HCT116 (cell line): ENCODE results near the gene TSPAN7. TPM values are rescaled to one million over a fixed set of nuclear protein-coding genes. Genes with fewer than 3 reads are reported as not detected.

Experiments
- ATAC-seq: fragments of 200-7000 bp; cut with Tn5 transposase; 2 replicates; pipeline ENCODE4 v1.9.1; 2020; ENCODE audit warnings: mild to moderate bottlenecking, moderate library complexity
- BruUV-seq: library from RNA; stranded (reverse); fragments of 400-500 nt; replicated peaks from 2 replicates; lab custom pipeline; 2021; lab: Mats Ljungman, UMichigan
- CTCF ChIA-PET: fragments of 300-600 bp; sonication (Branson Sonifier 250); formaldehyde crosslinking; loops from one replicate; lab custom pipeline; 2021; ENCODE audit warnings: antibody characterized with exemption; lab: Charles Lee
- POLR2A ChIA-PET: fragments of 300-600, 350-600 bp; sonication (Branson Sonifier 250); formaldehyde crosslinking; loops from one replicate; lab custom pipeline; 2021; ENCODE audit warnings: antibody characterized with exemption; lab: Charles Lee
- RAD21 ChIA-PET, 2 experiments: fragments of 300-600 bp; sonication (Branson Sonifier 250); formaldehyde crosslinking; loops; one replicate each; lab custom pipeline; 2023; ENCODE audit warnings: low total read pairs in 2 of 2; ENCODE audit not compliant: uncharacterized antibody in 2 of 2, unreplicated experiment in 2 of 2, low non-redundant PET in 1 of 2; lab: Charles Lee
- DNase-seq: peaks from one replicate; pipeline ENCODE4 v3.0.0-alpha.2; 2010; ENCODE audit warnings: low read depth, low spot score
- H2AFZ ChIP-seq: fragments of 200-600 bp; shearing (Covaris generic), sonication (generic); 2 replicates; pipeline ENCODE4 v1.6.1; 2017; ENCODE audit warnings: low read depth, mixed run types, mixed read lengths, antibody characterized with exemption, low read length; ENCODE audit not compliant: poor library complexity, severe bottlenecking
- H3K27ac ChIP-seq: 2 replicates; pipeline ENCODE4 v1.5.1; 2012; ENCODE audit warnings: low read depth, low read length
- H3K27me3 ChIP-seq: fragments of 200-600 bp; sonication (generic); 2 replicates; pipeline ENCODE4 v1.6.1; 2016; ENCODE audit warnings: mixed run types, low read length, mixed read lengths; ENCODE audit not compliant: insufficient read depth
- H3K36me3 ChIP-seq, 2 experiments: fragments of 200-500 bp in 1 of 2; fragments of 200-600 bp in 1 of 2; sonication (Bioruptor generic) in 1 of 2; sonication (generic) in 1 of 2; 2 replicates each; pipeline versions ENCODE4 v1.5.1 to v1.6.1; 2014 to 2016; ENCODE audit warnings: low read length in 2 of 2, inconsistent platforms in 1 of 2, mixed read lengths in 1 of 2, mixed run types in 1 of 2; ENCODE audit not compliant: insufficient read depth in 2 of 2, control insufficient read depth in 1 of 2
- H3K4me1 ChIP-seq, 2 experiments: fragments of 200-600 bp in 1 of 2; sonication (generic) in 1 of 2; 2 replicates each; pipeline versions ENCODE4 v1.5.1 to v1.6.1; 2012 to 2017; ENCODE audit warnings: low read length in 2 of 2, inconsistent platforms in 1 of 2, mild to moderate bottlenecking in 1 of 2, mixed read lengths in 1 of 2, mixed run types in 1 of 2, moderate library complexity in 1 of 2; ENCODE audit not compliant: insufficient read depth in 2 of 2, control insufficient read depth in 1 of 2
- H3K4me2 ChIP-seq: fragments of 200-600 bp; sonication (generic); 2 replicates; pipeline ENCODE4 v1.6.1; 2017; ENCODE audit warnings: mixed run types, low read length, mixed read lengths
- H3K4me3 ChIP-seq, 2 experiments: fragments of 200-600 bp in 1 of 2; sonication (generic) in 1 of 2; replicated peaks in 1 of 2; 2 replicates each; pipeline ENCODE4 v1.5.1; 2011 to 2016; ENCODE audit warnings: low read length in 2 of 2, control low read depth in 1 of 2, low read depth in 1 of 2, mild to moderate bottlenecking in 1 of 2, mixed read lengths in 1 of 2, mixed run types in 1 of 2
- H3K79me2 ChIP-seq: fragments of 200-600 bp; sonication (generic); 2 replicates; pipeline ENCODE4 v1.6.1; 2017; ENCODE audit warnings: mild to moderate bottlenecking, mixed run types, low read length, moderate library complexity, mixed read lengths; ENCODE audit not compliant: insufficient read depth
- H3K9ac ChIP-seq: fragments of 200-600 bp; sonication (generic); 2 replicates; pipeline ENCODE4 v1.6.1; 2016; ENCODE audit warnings: low read length, mixed read lengths
- H3K9me2 ChIP-seq: fragments of 200-600 bp; sonication (generic), shearing (Covaris generic); 2 replicates; pipeline ENCODE4 v1.6.1; 2017; ENCODE audit warnings: mixed run types, mild to moderate bottlenecking, moderate library complexity; ENCODE audit not compliant: insufficient read depth
- H3K9me3 ChIP-seq, 2 experiments: fragments of 200-500 bp in 1 of 2; fragments of 200-600 bp in 1 of 2; sonication (Bioruptor generic) in 1 of 2; sonication (generic) in 1 of 2; 2 replicates each; pipeline ENCODE4 v1.6.1; 2014 to 2017; ENCODE audit warnings: low read length in 2 of 2, mixed read lengths in 2 of 2, inconsistent platforms in 1 of 2, low read depth in 1 of 2, mild to moderate bottlenecking in 1 of 2, mixed run types in 1 of 2, moderate library complexity in 1 of 2; ENCODE audit not compliant: control insufficient read depth in 1 of 2, insufficient read depth in 1 of 2
- H4K20me1 ChIP-seq: fragments of 200-600 bp; sonication (generic), shearing (Covaris generic); 2 replicates; pipeline ENCODE4 v1.6.1; 2017; ENCODE audit warnings: mixed run types, mild to moderate bottlenecking, moderate library complexity; ENCODE audit not compliant: insufficient read depth
- ATF3 ChIP-seq: IDR thresholded peaks from 2 replicates; pipeline ENCODE4 v1.6.1; 2012
- CBX3 ChIP-seq: IDR thresholded peaks from 2 replicates; pipeline ENCODE4 v1.6.1; 2012; ENCODE audit warnings: low read depth
- EGR1 ChIP-seq: IDR thresholded peaks from 2 replicates; pipeline ENCODE4 v1.6.1; 2012; ENCODE audit warnings: low read depth
- ELF1 ChIP-seq: IDR thresholded peaks from 2 replicates; pipeline ENCODE4 v1.6.1; 2012; ENCODE audit warnings: low read depth, borderline replicate concordance
- EZH2phosphoT487 ChIP-seq: fragments of 200-600 bp; IDR thresholded peaks from 2 replicates; pipeline ENCODE4 v1.6.1; 2018; ENCODE audit warnings: antibody characterized with exemption, borderline replicate concordance
- FOSL1 ChIP-seq: IDR thresholded peaks from 2 replicates; pipeline ENCODE4 v1.6.1; 2012; ENCODE audit warnings: low read depth
- JUND ChIP-seq: IDR thresholded peaks from 2 replicates; pipeline ENCODE4 v1.6.1; 2012
- MAX ChIP-seq: IDR thresholded peaks from 2 replicates; pipeline ENCODE4 v1.6.1; 2012
- POLR2A ChIP-seq: IDR thresholded peaks from 2 replicates; pipeline ENCODE4 v1.7.0; 2011; ENCODE audit warnings: borderline replicate concordance; ENCODE audit not compliant: insufficient read depth, insufficient read length; ENCODE audit errors: extremely low read depth
- POLR2AphosphoS5 ChIP-seq: IDR thresholded peaks from 2 replicates; pipeline ENCODE4 v1.6.1; 2011; ENCODE audit warnings: mild to moderate bottlenecking, low read depth, low read length, moderate library complexity
- SP1 ChIP-seq: IDR thresholded peaks from 2 replicates; pipeline ENCODE4 v1.6.1; 2012; ENCODE audit warnings: low read depth
- TCF7L2 ChIP-seq: IDR thresholded peaks from 2 replicates; pipeline ENCODE4 v1.7.0; 2011; ENCODE audit warnings: borderline replicate concordance, inconsistent platforms; ENCODE audit not compliant: insufficient read depth, insufficient read length; ENCODE audit errors: extremely low read depth
- ZBTB33 ChIP-seq: IDR thresholded peaks from 2 replicates; pipeline ENCODE4 v1.6.1; 2011; ENCODE audit warnings: mild to moderate bottlenecking, low read length, moderate library complexity; ENCODE audit not compliant: insufficient replicate concordance; ENCODE audit errors: extremely low read depth
- intact Hi-C: fragments of 100-400 bp; cut with micrococcal nuclease; formaldehyde crosslinking; loops from 2 replicates; pipeline ENCODE4 v1.10.0; 2022
- total RNA-seq: library from RNA; stranded (reverse); gene quantifications from one replicate; pipeline ENCODE4 v1.2.1, GENCODE V29; 2021; ENCODE audit not compliant: unreplicated experiment

The TSPAN7 gene
- total RNA-seq, 1 experiment from 2014 or later: 2.9 TPM

- ChIA-PET RAD21 (no interaction called here), CTCF (no interaction called here), POLR2A (no interaction called here)
- no peak for ATAC-seq
- BruUV-seq: no TSS peak
- Histone ChIP-seq H3K4me1 (no peaks in the 10 kb centered on the region), H3K9me3 (no peaks in the 10 kb centered on the region), H3K27ac (no peak overlapping the region), H2AFZ (no peak overlapping the region), H3K9me2 (no peaks in the 10 kb centered on the region), H3K9ac (no peak overlapping the region), H3K4me2 (no peak overlapping the region), H3K79me2 (no peaks in the 10 kb centered on the region), H3K4me3 (no peak overlapping the region), H3K36me3 (no peaks in the 10 kb centered on the region), H4K20me1 (no peaks in the 10 kb centered on the region), H3K27me3 (peaks cover 7% of the 10 kb centered on the region; the same call in 1 of the 2 replicates)
- intact Hi-C loops: no loop called here
- TF ChIP-seq TCF7L2: no peak
- no peak for TF ChIP-seq POLR2AphosphoS5
- no peak for TF ChIP-seq CBX3
- no peak for TF ChIP-seq FOSL1
- no peak for TF ChIP-seq POLR2A
- TF ChIP-seq SP1: no peak
- TF ChIP-seq ELF1: no peak
- TF ChIP-seq JUND: no peak
- no peak for TF ChIP-seq ATF3
- no peak for TF ChIP-seq MAX
- TF ChIP-seq EGR1: no peak
- TF ChIP-seq EZH2phosphoT487: no peak
- TF ChIP-seq ZBTB33: no peak
- no peak for DNase-seq
Measured at GRCh38 chrX:38616904-38617303, 55.6 kb downstream of the TSPAN7 start.
